Fibroblast of skin of right quadriceps (primary cell): ENCODE data around the gene LILRA6.
"Not testable (repeated sequence)": the region's sequence is repeated elsewhere in the genome, so short reads cannot be mapped to it uniquely, and the experiment has no call there.

Source experiments
- DNase-seq: peaks from one replicate; pipeline ENCODE4 v3.0.0-alpha.2; 2013

The LILRA6 gene

GRCh38 chr19:54262066-54262465, 19.5 kb upstream of the LILRA6 start:
- DNase-seq: no peak

- DNase-seq: no peak
These were observed 14.5 kb upstream of the LILRA6 start, which contains the start of gene LILRB5 for GRCh38 chr19:54257116-54257480. Gene LILRB5, minus strand, starts transcription at chr19:54257273. Its CDS starts 80 bp downstream, at chr19:54257193.

GRCh38 chr19:54256250-54257115, 13.9 kb upstream of the LILRA6 start:
- no peak for DNase-seq

- DNase-seq: no peak
These were observed 12.7 kb upstream of the LILRA6 start for GRCh38 chr19:54255105-54255775.

- no peak for DNase-seq
These were observed 11.8 kb upstream of the LILRA6 start for GRCh38 chr19:54254195-54254906.

GRCh38 chr19:54253331-54254194, 11.0 kb upstream of the LILRA6 start:
- DNase-seq: no peak

GRCh38 chr19:54252845-54253244, 10.3 kb upstream of the LILRA6 start:
- DNase-seq: no peak

- no peak for DNase-seq
These were observed 9.7 kb upstream of the LILRA6 start for GRCh38 chr19:54252243-54252642.

GRCh38 chr19:54248016-54248601, 5.5 kb upstream of the LILRA6 start:
- DNase-seq: peak; percentile 23

GRCh38 chr19:54247106-54247930, 4.7 kb upstream of the LILRA6 start:
- DNase-seq: no peak

- DNase-seq: no peak
These were observed 3.3 kb upstream of the LILRA6 start for GRCh38 chr19:54245936-54246335.

GRCh38 chr19:54243809-54244208, 1.2 kb upstream of the LILRA6 start:
- DNase-seq: not testable (repeated sequence)

- DNase-seq: not testable (repeated sequence)
These were observed 356 bp downstream of the LILRA6 start for GRCh38 chr19:54242234-54242633.

GRCh38 chr19:54240372-54241336, 1.9 kb downstream of the LILRA6 start:
- not testable (repeated sequence) for DNase-seq

- not testable (repeated sequence) for DNase-seq
These were observed 2.9 kb downstream of the LILRA6 start for GRCh38 chr19:54239491-54240371.

- no peak for DNase-seq
These were observed 8.6 kb downstream of the LILRA6 start for GRCh38 chr19:54233941-54234340.

- peak; percentile 66 for DNase-seq
These were observed 11.3 kb downstream of the LILRA6 start for GRCh38 chr19:54231077-54231931.

GRCh38 chr19:54230031-54230430, 12.6 kb downstream of the LILRA6 start:
- no peak for DNase-seq
